ENCODE measurements around the gene RIPPLY3.
A peak's percentile ranks its signal among the peaks of the same experiment; 100 is the strongest.
"Not testable (repeated sequence)": the region's sequence is repeated elsewhere in the genome, so short reads cannot be mapped to it uniquely, and the experiment has no call there.

RIPPLY3 gene

GRCh38 chr21:36988536-36988935 is 18.0 kb upstream of the RIPPLY3 start:
- TF ChIP-seq SCRT2 (tag by site-specific recombination; IDR thresholded peaks at IDR 0.05) (peak; percentile 23; the same call in 1 of the 2 replicates), ZEB2 (tag by site-specific recombination; IDR thresholded peaks at IDR 0.05) (no peak)
- CTCF ChIA-PET: interaction anchor here (1.7 to 3.5 kb wide), 2 partner anchors 11 to 22 kb away, joined by 13 to 36 read pairs; no protein-coding TSS in a partner anchor
- Histone ChIP-seq H3K4me3 (ENCODE audit: low read depth, low read length) (no peak overlapping the region), H3K36me3 (ENCODE audit: control insufficient read depth in 2 of 2, insufficient read depth in 1 of 2, low read length in 2 of 2) (no peaks in the 10 kb centered on the region), H3K4me1 (ENCODE audit: control insufficient read depth, insufficient read depth, low read length) (no peaks in the 10 kb centered on the region), H3K9me3 (ENCODE audit: control insufficient read depth, insufficient read depth, low read depth, low read length) (no peaks in the 10 kb centered on the region), H3K27ac (ENCODE audit: extremely low read depth, low read depth, low read length) (no peak overlapping the region)
- POLR2A ChIA-PET: no interaction called here

GRCh38 chr21:36989199-36989698 is 17.3 kb upstream of the RIPPLY3 start:
- TF ChIP-seq RBAK (tag by site-specific recombination; IDR thresholded peaks at IDR 0.05) (peak; percentile 57; the same call in 1 of the 2 replicates), ZSCAN23 (tag by site-specific recombination; IDR thresholded peaks at IDR 0.05) (peak; percentile 74), OSR2 (tag by site-specific recombination; IDR thresholded peaks at IDR 0.05) (peak; percentile 50), ZNF19 (tag by site-specific recombination; IDR thresholded peaks at IDR 0.05; ENCODE audit: low read depth) (peak; percentile 10; the same call in 1 of the 2 replicates), BCL11A (tag by site-specific recombination; IDR thresholded peaks at IDR 0.05; ENCODE audit: low read depth) (peak; percentile 22; the same call in 1 of the 2 replicates), ZNF645 (tag by site-specific recombination; IDR thresholded peaks at IDR 0.05) (0 out of 2 replicates have a peak, but pooled peaks have one; percentile 40), ZEB2 (tag by site-specific recombination; IDR thresholded peaks at IDR 0.05) (0 out of 2 replicates have a peak, but pooled peaks have one; percentile 30), SP7 (tag by site-specific recombination; IDR thresholded peaks at IDR 0.05) (0 out of 2 replicates have a peak, but pooled peaks have one; percentile 71), ZNF639 (tag by site-specific recombination; IDR thresholded peaks at IDR 0.05) (0 out of 2 replicates have a peak, but pooled peaks have one; percentile 42), ZNF335 (tag by site-specific recombination; conservative IDR thresholded peaks at IDR 0.05) (peak; percentile 95), ZNF394 (tag by site-specific recombination; IDR thresholded peaks at IDR 0.05; ENCODE audit: borderline replicate concordance) (peak; percentile 58; the same call in 1 of the 2 replicates), ZNF324 (tag by site-specific recombination; IDR thresholded peaks at IDR 0.05) (peak; percentile 78), ZFP69B (tag by site-specific recombination; IDR thresholded peaks at IDR 0.05) (peak; percentile 60), ZNF121 (tag by site-specific recombination; IDR thresholded peaks at IDR 0.05) (0 out of 2 replicates have a peak, but pooled peaks have one; percentile 8), ZNF707 (tag by site-specific recombination; IDR thresholded peaks at IDR 0.05) (peak; percentile 41; the same call in 1 of the 2 replicates), SETDB1 (IDR thresholded peaks at IDR 0.05; ENCODE audit: insufficient read length, low read length) (peak; percentile 15), ZNF629 (tag by site-specific recombination; IDR thresholded peaks at IDR 0.05) (peak; percentile 9; the same call in 1 of the 2 replicates), ZNF362 (tag by site-specific recombination; IDR thresholded peaks at IDR 0.05) (peak; percentile 90), WT1 (tag by site-specific recombination; IDR thresholded peaks at IDR 0.05) (0 out of 2 replicates have a peak, but pooled peaks have one; percentile 6)
- H3K36me3 ChIP-seq (ENCODE audit: control insufficient read depth in 2 of 2, insufficient read depth in 1 of 2, low read length in 2 of 2); H3K4me1 ChIP-seq (ENCODE audit: control insufficient read depth, insufficient read depth, low read length); H3K9me3 ChIP-seq (ENCODE audit: control insufficient read depth, insufficient read depth, low read depth, low read length): not testable (repeated sequence)
- CTCF ChIA-PET: interaction anchor here (0.5 to 3.5 kb wide), 18 partner anchors 8 to 487 kb away, joined by 3 to 36 read pairs (median 4); partner anchors contain the start of genes HLCS and RIPPLY3
- POLR2A ChIA-PET: interaction anchor here (0.7 to 1.6 kb wide), 8 partner anchors 10 to 377 kb away, joined by 3 to 14 read pairs (median 4); partner anchors contain the start of genes DYRK1A and HLCS
- Histone ChIP-seq H3K4me3 (ENCODE audit: low read depth, low read length) (peak overlapping the region; percentile 53), H3K27ac (ENCODE audit: extremely low read depth, low read depth, low read length) (peak overlapping the region; percentile 77)

Data from HEK293 (cell line).